LNCaP clone FGC (cell line): ENCODE results near the gene RSAD1.

Experiments used
- DNase-seq: peaks from one replicate; pipeline ENCODE4 v3.0.0-alpha.2; 2011; ENCODE audit warnings: low read depth
- H3K4me3 ChIP-seq: 2 replicates; pipeline ENCODE4 v1.5.1; 2011; ENCODE audit warnings: mild to moderate bottlenecking, low read depth, low read length, control low read depth
- TF ChIP-seq, protein P1 (sequence below): IDR thresholded peaks from 2 replicates; pipeline ENCODE4 v1.5.1; 2012; ENCODE audit warnings: mild to moderate bottlenecking; ENCODE audit not compliant: control insufficient read depth, insufficient read depth; ENCODE audit errors: extremely low read depth

Gene RSAD1

GRCh38 chr17:50464121-50464520 is 14.5 kb upstream of the RSAD1 start:
- TF ChIP-seq, protein P1, sequence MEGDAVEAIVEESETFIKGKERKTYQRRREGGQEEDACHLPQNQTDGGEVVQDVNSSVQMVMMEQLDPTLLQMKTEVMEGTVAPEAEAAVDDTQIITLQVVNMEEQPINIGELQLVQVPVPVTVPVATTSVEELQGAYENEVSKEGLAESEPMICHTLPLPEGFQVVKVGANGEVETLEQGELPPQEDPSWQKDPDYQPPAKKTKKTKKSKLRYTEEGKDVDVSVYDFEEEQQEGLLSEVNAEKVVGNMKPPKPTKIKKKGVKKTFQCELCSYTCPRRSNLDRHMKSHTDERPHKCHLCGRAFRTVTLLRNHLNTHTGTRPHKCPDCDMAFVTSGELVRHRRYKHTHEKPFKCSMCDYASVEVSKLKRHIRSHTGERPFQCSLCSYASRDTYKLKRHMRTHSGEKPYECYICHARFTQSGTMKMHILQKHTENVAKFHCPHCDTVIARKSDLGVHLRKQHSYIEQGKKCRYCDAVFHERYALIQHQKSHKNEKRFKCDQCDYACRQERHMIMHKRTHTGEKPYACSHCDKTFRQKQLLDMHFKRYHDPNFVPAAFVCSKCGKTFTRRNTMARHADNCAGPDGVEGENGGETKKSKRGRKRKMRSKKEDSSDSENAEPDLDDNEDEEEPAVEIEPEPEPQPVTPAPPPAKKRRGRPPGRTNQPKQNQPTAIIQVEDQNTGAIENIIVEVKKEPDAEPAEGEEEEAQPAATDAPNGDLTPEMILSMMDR = no peak
- no peak overlapping the region for H3K4me3 ChIP-seq
- no peak for DNase-seq

DNA sequence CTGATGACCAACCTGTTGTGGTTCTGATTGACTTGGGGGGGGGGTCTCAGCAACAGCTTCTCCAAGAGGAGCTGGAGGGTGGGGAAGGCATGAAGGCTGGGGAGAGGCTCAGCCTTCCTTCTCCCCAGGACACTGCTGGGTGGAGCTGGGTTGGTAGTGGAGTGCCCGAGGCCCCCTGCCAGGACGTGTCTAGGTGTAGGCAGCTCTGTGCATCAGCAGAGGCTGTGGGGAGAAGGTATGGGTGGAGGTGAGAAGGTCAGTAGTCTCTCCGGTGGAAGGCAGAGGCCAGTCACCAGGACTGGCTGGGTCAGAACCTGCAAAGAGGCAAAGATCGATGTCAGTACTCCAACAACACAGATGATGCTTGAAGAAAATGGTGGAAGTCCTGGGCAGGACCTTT is 13.9 kb upstream of the RSAD1 start:
- TF ChIP-seq, protein P1 = no peak
- H3K4me3 ChIP-seq = no peak overlapping the region
- no peak for DNase-seq

DNA sequence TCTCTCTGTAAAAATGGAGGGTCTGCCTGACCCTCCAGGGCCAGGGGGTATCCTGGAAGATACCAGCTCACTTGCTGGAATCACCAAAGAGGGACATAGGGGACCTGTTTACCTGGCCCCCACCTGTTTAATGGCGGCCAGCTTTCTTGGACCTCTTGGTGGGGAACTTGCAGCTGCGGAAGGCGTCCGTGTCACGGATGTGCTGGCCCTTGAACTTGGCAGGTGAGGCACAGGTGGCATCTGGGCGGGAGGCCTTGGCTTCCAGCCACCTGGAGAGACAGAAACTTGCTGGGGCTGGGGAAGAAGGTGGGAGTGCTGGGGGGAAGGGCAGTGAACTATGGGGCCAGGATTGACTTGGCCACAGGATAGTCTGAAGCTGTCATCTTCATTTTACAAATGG is 13.5 kb upstream of the RSAD1 start:
- TF ChIP-seq, protein P1 = no peak
- H3K4me3 ChIP-seq = no peak overlapping the region
- DNase-seq = no peak

- TF ChIP-seq, protein P1 = no peak
- DNase-seq = no peak
- H3K4me3 ChIP-seq = no peak overlapping the region
Observed at GRCh38 chr17:50465635-50466034, 13.0 kb upstream of the RSAD1 start.

- DNase-seq = peak; percentile 27
- TF ChIP-seq, protein P1 = no peak
Observed at GRCh38 chr17:50466371-50467113, 12.1 kb upstream of the RSAD1 start.

DNA sequence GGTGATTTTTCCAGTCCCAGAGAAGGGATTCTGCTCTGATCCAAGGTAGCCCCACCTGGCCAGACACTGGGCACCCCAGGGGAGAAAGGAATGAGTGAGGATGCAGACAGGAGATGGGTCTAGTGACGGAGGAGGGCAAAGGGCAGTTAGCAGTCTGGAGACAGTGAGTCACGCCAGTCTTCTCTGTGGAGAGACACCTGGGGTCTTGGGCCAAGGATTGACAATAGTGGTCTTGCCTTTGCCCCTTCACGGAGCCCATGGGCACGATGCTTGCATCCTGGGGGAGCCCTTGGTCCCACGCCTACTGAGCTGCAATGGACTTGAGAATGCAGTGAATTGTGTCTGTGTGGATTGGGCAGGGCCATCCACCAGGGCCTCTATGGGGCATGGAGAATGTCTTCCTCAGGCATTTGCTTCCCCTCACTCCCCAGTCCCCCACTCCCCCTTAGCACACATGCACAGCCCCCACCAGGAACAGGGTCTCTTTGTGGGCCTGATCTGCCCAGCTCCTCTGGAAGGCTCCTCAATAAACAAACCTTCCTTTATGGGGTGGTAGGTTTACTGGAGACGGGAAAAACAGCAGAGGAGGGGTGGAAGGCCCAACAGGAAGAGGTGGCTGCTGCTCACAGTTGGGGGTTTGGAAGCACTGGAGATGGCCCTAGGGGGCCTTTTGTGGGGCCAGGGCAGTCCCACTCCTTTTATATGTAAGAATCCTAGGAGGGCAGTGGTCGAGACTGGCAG is 11.4 kb upstream of the RSAD1 start:
- no peak for DNase-seq
- H3K4me3 ChIP-seq = no peak overlapping the region
- TF ChIP-seq, protein P1 = no peak

More at GRCh38 chr17:50466371-50467113, 12.1 kb upstream of the RSAD1 start:
- no peak overlapping the region for H3K4me3 ChIP-seq
